Neural cell (in vitro differentiated cells): ENCODE results near the gene SDHC. TPM values are rescaled to one million over a fixed set of nuclear protein-coding genes. Genes with fewer than 3 reads are reported as not detected.
A peak's percentile ranks its signal among the peaks of the same experiment; 100 is the strongest.

Experiments used
- H2AFZ ChIP-seq: fragments of 200-600, 300-800 bp; sonication (generic), shearing (Covaris generic); 2 replicates; pipeline ENCODE4 v1.6.0; 2014; ENCODE audit warnings: low read depth, mild to moderate bottlenecking, antibody characterized with exemption, low read length, moderate library complexity
- H3F3A ChIP-seq: fragments of 200-600 bp; shearing (Covaris generic); 2 replicates; pipeline ENCODE4 v1.6.1; 2016; ENCODE audit warnings: mild to moderate bottlenecking, moderate library complexity, mixed read lengths, antibody characterized with exemption, low read length; ENCODE audit not compliant: insufficient read depth, poor library complexity, severe bottlenecking
- H3K27ac ChIP-seq: fragments of 200-600, 300-800 bp; sonication (generic), shearing (Covaris generic); 2 replicates; pipeline ENCODE4 v1.5.1; 2014; ENCODE audit warnings: mild to moderate bottlenecking, low read length, moderate library complexity
- H3K27me3 ChIP-seq: fragments of 300-800, 200-600 bp; sonication (generic), shearing (Covaris generic); 2 replicates; pipeline ENCODE4 v1.6.0; 2014; ENCODE audit warnings: mild to moderate bottlenecking, low read depth, low read length, moderate library complexity; ENCODE audit not compliant: insufficient read depth
- H3K36me3 ChIP-seq: fragments of 300-800, 200-600 bp; sonication (generic), shearing (Covaris generic); 2 replicates; pipeline ENCODE4 v1.5.1; 2014; ENCODE audit warnings: mild to moderate bottlenecking, antibody characterized with exemption, low read length, moderate library complexity; ENCODE audit not compliant: insufficient read depth
- H3K4me2 ChIP-seq: fragments of 300-800, 200-600 bp; sonication (generic), shearing (Covaris generic); 2 replicates; pipeline ENCODE4 v1.6.0; 2014; ENCODE audit warnings: mild to moderate bottlenecking, low read length
- H3K4me3 ChIP-seq: fragments of 300-800, 200-600 bp; sonication (generic), shearing (Covaris generic); 2 replicates; pipeline ENCODE4 v1.5.1; 2014; ENCODE audit warnings: mild to moderate bottlenecking, low read length, moderate library complexity
- H3K79me2 ChIP-seq: fragments of 200-600 bp; shearing (Covaris generic); replicated peaks from 2 replicates; pipeline ENCODE4 v1.6.0; 2014; ENCODE audit warnings: mild to moderate bottlenecking, low read length, moderate library complexity; ENCODE audit not compliant: insufficient read depth
- H3K9ac ChIP-seq: fragments of 300-800, 200-600 bp; sonication (generic), shearing (Covaris generic); 2 replicates; pipeline ENCODE4 v1.6.1; 2016; ENCODE audit warnings: mild to moderate bottlenecking, low read length, mixed read lengths
- H3K9me2 ChIP-seq: fragments of 200-600 bp; shearing (Covaris generic); 2 replicates; pipeline ENCODE4 v1.6.1; 2016; ENCODE audit warnings: mild to moderate bottlenecking, low read length, mixed read lengths; ENCODE audit not compliant: insufficient read depth
- H3K9me3 ChIP-seq: fragments of 200-600, 300-800 bp; sonication (generic), shearing (Covaris generic); 2 replicates; pipeline ENCODE4 v1.6.1; 2016; ENCODE audit warnings: mild to moderate bottlenecking, mixed run types, low read length, moderate library complexity, mixed read lengths
- H4K20me1 ChIP-seq: fragments of 200-600 bp; shearing (Covaris generic); 2 replicates; pipeline ENCODE4 v1.6.1; 2016; ENCODE audit warnings: mild to moderate bottlenecking, mixed run types; ENCODE audit not compliant: insufficient read depth
- CTCF ChIP-seq: fragments of 450-650 bp; IDR thresholded peaks from 2 replicates; pipeline ENCODE4 v1.5.1; 2014; ENCODE audit warnings: antibody characterized with exemption, mild to moderate bottlenecking, moderate library complexity; ENCODE audit not compliant: poor library complexity, severe bottlenecking
- EP300 ChIP-seq: fragments of 450-650 bp; conservative IDR thresholded peaks from 2 replicates; pipeline ENCODE4 v1.6.1; 2014; ENCODE audit warnings: antibody characterized with exemption, mild to moderate bottlenecking, moderate library complexity; ENCODE audit not compliant: poor library complexity, severe bottlenecking
- EZH2 ChIP-seq: fragments of 200-600, 300-800 bp; shearing (Covaris generic), sonication (generic); IDR thresholded peaks from 2 replicates; pipeline ENCODE4 v1.6.1; 2014; ENCODE audit warnings: antibody characterized with exemption, low read length, borderline replicate concordance, mild to moderate bottlenecking; ENCODE audit not compliant: insufficient read depth, poor library complexity, severe bottlenecking
- MXI1 ChIP-seq: fragments of 450-650 bp; conservative IDR thresholded peaks from 2 replicates; pipeline ENCODE4 v1.6.1; 2014; ENCODE audit warnings: antibody characterized with exemption, mild to moderate bottlenecking; ENCODE audit not compliant: poor library complexity, severe bottlenecking
- POLR2AphosphoS5 ChIP-seq: IDR thresholded peaks from 2 replicates; pipeline ENCODE4 v1.6.1; 2012
- RAD21 ChIP-seq: fragments of 450-650 bp; conservative IDR thresholded peaks from 2 replicates; pipeline ENCODE4 v1.6.1; 2014; ENCODE audit warnings: antibody characterized with exemption, mild to moderate bottlenecking, moderate library complexity
- REST ChIP-seq: IDR thresholded peaks from 2 replicates; pipeline ENCODE4 v1.6.1; 2012; ENCODE audit warnings: borderline replicate concordance
- SMC3 ChIP-seq: fragments of 450-650 bp; conservative IDR thresholded peaks from 2 replicates; pipeline ENCODE4 v1.6.1; 2014; ENCODE audit warnings: antibody characterized with exemption, mild to moderate bottlenecking, moderate library complexity; ENCODE audit not compliant: poor library complexity
- TAF1 ChIP-seq: IDR thresholded peaks from 2 replicates; pipeline ENCODE4 v1.6.1; 2012; ENCODE audit warnings: low read depth
- polyA plus RNA-seq: library from polyadenylated mRNA; depleted of rRNA; stranded (reverse); fragments of >200 nt; gene quantifications from 2 replicates; pipeline ENCODE4 v1.2.3, GENCODE V29; 2014

The SDHC gene
- polyA plus RNA-seq, 1 donor from 2014 or later = 41.6 TPM

- Histone ChIP-seq H3K9me2 (no peaks in the 10 kb centered on the region), H3K9ac (peak overlapping the region; percentile 75), H3K79me2 (peaks cover 6% of the 10 kb centered on the region), H3K9me3 (no peaks in the 10 kb centered on the region), H3K27me3 (no peaks in the 10 kb centered on the region), H3F3A (no peaks in the 10 kb centered on the region), H3K27ac (peak overlapping the region; percentile 42), H2AFZ (peak overlapping the region; percentile 15), H3K4me3 (peak overlapping the region; percentile 70), H3K36me3 (no peaks in the 10 kb centered on the region), H3K4me2 (peak overlapping the region; percentile 62), H4K20me1 (no peaks in the 10 kb centered on the region)
- TF ChIP-seq CTCF (no peak), EP300 (no peak), EZH2 (no peak), REST (no peak), SMC3 (no peak), TAF1 (no peak), RAD21 (no peak), POLR2AphosphoS5 (no peak), MXI1 (no peak)
Observed at GRCh38 chr1:161304927-161305866, 9.0 kb upstream of the SDHC start.

DNA sequence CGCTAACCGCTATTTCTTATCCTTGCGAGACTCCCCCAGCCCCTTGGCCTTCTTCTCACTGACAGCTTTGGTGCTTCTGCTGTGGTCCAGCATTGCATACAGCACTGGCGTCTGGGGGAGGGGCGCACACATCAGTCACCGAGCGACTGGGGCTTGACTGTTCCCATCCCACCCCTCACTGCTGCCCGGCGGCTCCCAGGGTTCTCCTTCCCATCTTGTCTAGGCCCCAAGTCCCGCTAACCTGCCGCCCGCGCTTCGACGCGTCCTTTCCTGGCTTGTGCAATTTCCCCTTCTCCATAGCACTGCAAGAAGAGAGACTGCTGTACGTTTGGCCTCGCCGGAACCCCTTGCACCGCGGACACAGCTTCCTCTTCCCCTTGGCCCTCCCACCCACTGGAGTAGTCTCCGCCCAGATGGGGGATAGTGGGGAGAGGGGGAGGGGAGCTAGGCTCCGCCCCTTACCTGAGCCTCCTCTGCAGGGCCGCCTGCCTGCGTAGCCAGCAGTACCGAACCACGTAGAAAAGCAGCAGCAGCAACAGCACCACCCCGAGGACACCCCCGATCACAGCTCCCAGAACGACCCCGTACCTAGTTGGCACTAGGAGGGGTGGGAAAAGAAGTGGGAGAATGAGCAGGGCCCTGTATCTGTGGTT lies 8.2 kb upstream of the SDHC start:
- no peaks in the 10 kb centered on the region for H4K20me1 ChIP-seq
- no peaks in the 10 kb centered on the region for H3K9me2 ChIP-seq
- peak overlapping the region; percentile 75 for H3K9ac ChIP-seq
- no peak overlapping the region for H3K4me2 ChIP-seq
- no peaks in the 10 kb centered on the region for H3K27me3 ChIP-seq
- peaks cover 6% of the 10 kb centered on the region for H3K79me2 ChIP-seq
- no peaks in the 10 kb centered on the region for H3K36me3 ChIP-seq
- no peaks in the 10 kb centered on the region for H3K9me3 ChIP-seq
- peak overlapping the region; percentile 42 for H3K27ac ChIP-seq
- H2AFZ ChIP-seq = peak overlapping the region; percentile 15
- peak overlapping the region; percentile 70 for H3K4me3 ChIP-seq
- TF ChIP-seq SMC3 = peak; percentile 58
- no peak for TF ChIP-seq EZH2
- no peak for TF ChIP-seq MXI1
- peak; percentile 87 for TF ChIP-seq POLR2AphosphoS5
- TF ChIP-seq REST = no peak
- no peak for TF ChIP-seq EP300
- TF ChIP-seq RAD21 = peak; percentile 52
- no peak for TF ChIP-seq TAF1
- TF ChIP-seq CTCF = peak; percentile 67
- no peaks in the 10 kb centered on the region for H3F3A ChIP-seq
